Vagina (tissue), 1 donor: ENCODE measurements around the gene SMIM45. TPM values are rescaled to one million over a fixed set of nuclear protein-coding genes. Genes with fewer than 3 reads are reported as not detected.

Experiments
- total RNA-seq: library from RNA; depleted of rRNA; stranded (reverse); fragments of >200 nt; gene quantifications from one replicate; pipeline ENCODE4 v1.2.3, GENCODE V29; 2016

SMIM45 gene

Other genes starting within 250 kb of the SMIM45 start
- gene CCDC134, start 151.5 kb upstream of the SMIM45 start, total RNA-seq = 8.8 TPM
- gene SREBF2, start 119.0 kb upstream of the SMIM45 start, total RNA-seq = 98.0 TPM
- gene SHISA8, start 37.1 kb upstream of the SMIM45 start, total RNA-seq = not detected
- gene TNFRSF13C, start 25.3 kb upstream of the SMIM45 start, total RNA-seq = not detected
- gene CENPM, start 5.0 kb upstream of the SMIM45 start, total RNA-seq = not detected
- 1.5 TPM for gene SEPTIN3, start 17.3 kb downstream of the SMIM45 start, total RNA-seq
- gene WBP2NL, start 46.6 kb downstream of the SMIM45 start, total RNA-seq = 2.0 TPM
- 28.2 TPM for gene NAGA, start 118.7 kb downstream of the SMIM45 start, total RNA-seq
- gene PHETA2, start 122.1 kb downstream of the SMIM45 start, total RNA-seq = 14.2 TPM
- 40.3 TPM for gene SMDT1, start 127.5 kb downstream of the SMIM45 start, total RNA-seq
- 42.0 TPM for gene NDUFA6, start 138.6 kb downstream of the SMIM45 start, total RNA-seq
- 1.7 TPM for gene CYP2D6, start 178.7 kb downstream of the SMIM45 start, total RNA-seq